DLD1 (cell line): ENCODE results near the gene FBXL16.

ENCODE experiments used
- in situ Hi-C: cut with HindIII; loops from 2 replicates; pipeline ENCODE4 v1.10.0; 2017; ENCODE audit warnings: low sequenced_read_pairs

Gene FBXL16

DNA sequence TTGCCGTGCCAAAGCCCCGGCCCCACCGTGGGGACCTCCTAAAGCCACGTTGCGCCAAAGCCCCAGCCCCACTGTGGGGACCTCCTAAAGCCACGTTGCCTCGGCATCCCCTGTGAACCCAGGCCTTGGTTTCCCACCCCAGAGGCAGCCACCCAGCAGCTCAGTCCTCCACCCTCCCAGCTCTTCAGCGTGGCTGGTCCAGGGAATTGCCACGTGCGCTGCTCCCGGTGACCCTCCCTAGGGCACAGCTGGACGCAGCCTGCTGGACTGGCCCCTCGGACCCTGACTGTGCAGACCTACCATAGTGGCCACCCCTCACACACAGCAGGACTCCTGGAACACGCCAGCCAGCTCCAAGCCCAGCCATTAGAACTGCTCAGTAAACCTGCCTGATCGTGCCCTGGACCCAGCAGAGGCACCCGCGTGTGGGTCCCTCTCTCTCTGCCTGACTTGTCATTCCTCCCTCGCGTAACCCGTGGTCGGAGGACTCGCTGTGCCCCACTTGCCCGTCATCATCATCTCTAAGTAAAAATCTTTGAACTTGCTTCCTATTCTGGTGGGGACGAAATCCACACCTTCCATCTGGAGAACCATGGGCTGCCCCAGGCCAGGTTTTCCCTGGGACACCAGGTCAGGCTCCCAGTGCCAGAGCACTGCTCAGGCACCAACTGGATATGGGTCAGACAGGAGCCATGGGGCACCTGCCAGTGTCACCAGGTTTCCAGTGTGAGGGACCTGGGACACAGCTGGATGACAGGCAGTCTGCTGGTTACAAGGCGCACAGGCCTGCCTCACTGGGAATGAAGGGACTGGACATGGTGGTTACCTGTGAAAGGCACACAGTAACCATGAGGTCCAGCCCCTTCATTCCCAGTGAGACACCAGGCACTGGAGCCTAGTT, 29.6 kb upstream of the FBXL16 start:
- in situ Hi-C loops: no loop called here

DNA sequence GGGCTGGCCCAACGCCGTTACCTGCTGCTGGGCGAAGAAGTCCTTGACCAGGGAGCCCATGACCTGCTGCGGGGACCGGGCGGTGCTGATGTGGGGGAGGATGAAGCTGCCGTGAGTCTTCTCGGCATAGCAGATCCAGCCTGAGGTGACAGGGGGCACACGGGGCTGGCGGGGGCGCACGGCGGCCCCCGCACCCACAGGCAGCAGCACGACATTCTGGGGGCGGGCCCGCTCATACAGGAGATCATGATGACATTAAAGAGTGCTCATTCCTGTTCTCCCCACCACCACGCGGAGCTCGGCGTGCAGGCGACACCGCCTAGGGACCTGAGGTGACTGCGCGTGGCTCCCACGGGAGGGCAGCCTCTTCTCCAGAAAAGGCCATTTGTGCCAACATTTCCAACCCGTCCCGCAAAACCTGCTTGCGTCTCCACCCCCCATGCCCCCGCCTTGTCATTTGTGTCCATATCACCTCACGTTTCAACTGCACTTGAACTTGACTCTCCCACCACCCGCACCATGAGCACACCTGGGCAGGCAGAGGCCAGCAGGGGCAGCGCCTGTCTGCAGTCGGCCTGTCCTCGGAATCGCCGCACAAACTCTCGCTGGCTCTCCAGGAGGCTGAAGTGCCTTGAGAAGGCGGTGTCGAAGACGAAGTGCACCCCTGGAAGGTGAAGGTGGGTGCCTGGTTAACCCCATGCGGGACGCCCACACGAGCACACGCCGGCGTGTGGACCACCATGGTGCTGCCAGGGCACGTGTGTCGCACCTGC, 28.8 kb upstream of the FBXL16 start:
- in situ Hi-C loops: no loop called here

DNA sequence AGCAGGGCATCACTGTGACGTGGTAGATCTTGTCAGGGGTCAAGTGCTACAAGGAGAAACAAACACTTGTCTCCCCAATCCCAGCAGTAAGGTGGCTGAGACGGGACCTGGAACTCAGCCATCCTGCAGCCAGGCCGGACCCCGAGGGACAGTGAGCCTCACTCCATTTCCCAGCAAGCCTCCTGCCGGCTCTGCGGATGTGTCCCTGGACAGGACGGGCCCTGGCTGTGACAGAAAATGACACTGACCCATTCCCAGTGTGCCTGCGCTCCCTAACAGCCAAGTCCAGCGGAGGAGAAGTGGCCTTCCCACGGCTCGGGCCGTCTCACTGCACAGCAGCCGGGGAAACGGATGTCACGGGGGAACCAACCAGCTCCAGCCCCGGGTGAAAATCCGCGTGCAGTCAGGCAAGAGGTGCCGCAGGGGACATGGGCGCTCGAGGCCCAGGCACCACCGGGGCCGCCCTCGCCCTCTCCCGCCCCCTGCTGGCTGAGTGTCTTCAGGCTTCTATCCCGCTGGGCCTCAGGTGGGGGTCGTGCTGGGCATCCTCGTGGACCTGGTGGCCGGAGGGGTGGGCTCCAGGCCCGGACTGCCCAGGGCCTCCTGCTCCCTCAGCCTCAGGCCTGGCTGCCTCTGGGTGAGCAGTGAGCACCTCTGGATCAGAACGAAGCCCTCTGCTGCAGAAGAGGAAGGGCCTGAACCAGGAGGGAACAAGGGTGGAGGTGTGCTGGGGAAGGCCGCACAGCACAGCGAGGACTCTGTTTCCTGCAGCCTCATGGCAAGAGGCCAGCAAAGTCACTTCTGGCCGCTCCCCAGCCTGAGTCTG, 28.0 kb upstream of the FBXL16 start:
- in situ Hi-C loops: no loop called here

DNA sequence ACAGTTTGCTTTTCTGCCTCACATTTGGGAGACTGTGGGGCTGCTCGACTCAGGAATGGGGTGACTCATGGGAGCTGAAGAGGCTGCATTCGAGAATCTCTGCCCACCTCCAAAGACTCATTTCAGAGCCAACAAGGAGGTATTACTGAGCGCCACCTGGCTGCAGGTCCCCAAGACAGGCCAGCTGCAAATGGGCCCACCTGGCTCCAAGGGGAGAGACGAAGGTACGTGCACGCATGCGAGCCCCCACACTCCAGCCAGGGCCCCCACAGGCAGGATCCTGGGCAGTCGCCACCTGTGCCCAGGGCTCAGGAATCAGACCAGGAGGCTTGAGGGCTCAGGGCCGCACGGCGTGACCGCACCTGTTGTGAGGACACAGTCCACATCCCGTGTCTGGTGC, 27.3 kb upstream of the FBXL16 start:
- in situ Hi-C loops: no loop called here

DNA sequence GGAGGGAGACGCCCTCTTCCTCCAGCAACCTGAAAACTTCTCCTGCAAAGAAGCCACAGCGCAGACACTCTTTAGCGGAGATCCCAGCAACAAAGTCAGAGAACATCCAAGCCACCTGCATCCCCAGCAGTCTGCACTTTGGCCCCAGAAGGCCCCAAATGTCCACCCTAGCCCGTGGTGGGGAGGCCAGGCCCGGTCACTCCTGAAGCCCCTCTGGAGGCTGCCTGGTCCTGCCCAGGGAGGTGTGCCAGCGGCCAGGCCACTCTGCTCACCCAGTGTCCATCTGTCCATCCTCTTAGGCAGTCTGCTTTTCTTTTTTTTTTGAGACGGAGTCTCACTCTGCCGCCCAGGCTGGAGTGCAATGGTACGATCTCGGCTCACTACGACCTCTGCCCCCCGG, 26.7 kb upstream of the FBXL16 start:
- in situ Hi-C loops: no loop called here

DNA sequence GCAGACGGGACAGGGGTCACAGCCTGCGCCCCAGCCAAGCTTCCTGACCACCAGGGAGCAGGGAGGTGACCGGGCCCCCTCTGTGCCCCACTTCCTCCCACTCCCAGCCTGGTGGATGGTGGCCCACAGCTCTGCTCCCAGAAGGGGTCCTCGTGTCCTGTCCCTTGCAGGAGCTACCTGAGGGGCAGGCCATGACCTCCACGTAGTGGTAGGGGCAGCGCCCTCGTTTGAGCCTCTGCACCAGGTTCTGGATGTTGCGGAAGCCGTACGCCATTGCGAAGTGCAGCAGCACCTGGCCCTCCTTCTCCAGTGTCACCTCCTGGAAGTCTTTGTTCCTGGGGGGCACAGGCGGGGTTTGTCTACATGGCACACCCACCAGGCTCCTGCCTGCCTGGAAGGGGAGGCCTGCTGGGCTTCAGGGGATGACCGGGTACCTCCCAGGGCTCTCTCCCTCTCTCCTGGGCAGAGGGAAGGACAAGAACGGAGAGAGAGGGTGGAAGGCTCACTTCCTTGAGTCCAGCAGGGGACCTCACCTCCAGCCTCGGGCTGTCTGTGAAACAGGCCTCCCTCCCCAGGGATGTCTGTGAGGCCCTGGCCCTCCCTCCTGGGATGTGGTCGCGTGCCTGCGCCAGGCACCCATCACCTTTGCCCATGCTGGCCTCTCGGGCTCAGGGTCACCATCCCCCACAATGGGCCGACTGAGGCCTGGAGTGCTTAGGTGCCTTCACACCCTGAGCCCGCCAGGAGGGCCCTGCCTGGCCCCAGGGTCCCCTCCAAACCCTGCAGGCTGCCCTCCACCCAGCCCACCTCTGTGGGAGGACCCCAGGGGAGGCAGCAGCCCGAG, 25.3 kb upstream of the FBXL16 start:
- in situ Hi-C loops: no loop called here

DNA sequence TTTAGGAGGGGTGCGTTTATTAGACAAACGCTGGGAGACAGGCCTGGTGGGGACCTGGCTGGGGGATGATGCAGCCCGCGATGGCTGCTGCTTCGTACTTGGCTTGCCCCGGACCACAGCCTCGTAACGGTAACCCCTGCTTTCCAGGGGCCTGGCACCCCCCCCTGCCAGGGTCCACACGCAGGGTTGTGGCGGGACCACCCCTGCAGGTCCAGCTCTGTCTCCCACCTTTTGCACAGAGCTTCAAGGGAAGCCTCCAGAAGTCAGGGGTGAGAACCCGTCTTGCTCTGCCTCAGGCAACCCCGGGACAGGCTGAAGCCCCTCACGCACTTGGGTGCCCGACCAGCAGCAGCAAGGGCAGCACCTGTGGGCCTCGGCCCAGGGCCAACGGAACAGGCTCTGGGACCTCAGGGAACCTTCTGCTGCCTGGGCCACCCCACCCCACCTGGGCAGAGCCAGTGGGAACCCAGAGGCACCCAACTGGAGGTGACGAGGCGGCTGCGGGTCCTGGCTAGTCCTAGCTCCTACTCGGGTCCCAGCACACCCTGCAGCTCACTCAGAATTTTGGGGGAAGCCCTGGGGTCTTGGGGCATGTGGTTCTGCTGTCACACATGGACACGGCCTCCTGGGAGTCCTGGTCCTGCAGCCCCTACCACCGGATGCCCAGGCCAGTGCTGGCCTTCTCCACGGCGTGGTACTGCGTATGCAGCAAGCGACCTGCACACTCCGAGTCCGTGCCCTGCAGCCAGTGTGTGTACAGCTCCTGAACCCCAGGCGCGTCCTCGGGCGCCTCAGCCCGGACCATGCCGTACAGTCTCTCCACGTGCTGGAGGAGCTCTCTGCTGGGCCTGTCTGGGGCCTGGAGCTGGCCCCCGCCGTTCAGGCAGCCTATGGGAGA, 24.4 kb upstream of the FBXL16 start:
- in situ Hi-C loops: no loop called here

DNA sequence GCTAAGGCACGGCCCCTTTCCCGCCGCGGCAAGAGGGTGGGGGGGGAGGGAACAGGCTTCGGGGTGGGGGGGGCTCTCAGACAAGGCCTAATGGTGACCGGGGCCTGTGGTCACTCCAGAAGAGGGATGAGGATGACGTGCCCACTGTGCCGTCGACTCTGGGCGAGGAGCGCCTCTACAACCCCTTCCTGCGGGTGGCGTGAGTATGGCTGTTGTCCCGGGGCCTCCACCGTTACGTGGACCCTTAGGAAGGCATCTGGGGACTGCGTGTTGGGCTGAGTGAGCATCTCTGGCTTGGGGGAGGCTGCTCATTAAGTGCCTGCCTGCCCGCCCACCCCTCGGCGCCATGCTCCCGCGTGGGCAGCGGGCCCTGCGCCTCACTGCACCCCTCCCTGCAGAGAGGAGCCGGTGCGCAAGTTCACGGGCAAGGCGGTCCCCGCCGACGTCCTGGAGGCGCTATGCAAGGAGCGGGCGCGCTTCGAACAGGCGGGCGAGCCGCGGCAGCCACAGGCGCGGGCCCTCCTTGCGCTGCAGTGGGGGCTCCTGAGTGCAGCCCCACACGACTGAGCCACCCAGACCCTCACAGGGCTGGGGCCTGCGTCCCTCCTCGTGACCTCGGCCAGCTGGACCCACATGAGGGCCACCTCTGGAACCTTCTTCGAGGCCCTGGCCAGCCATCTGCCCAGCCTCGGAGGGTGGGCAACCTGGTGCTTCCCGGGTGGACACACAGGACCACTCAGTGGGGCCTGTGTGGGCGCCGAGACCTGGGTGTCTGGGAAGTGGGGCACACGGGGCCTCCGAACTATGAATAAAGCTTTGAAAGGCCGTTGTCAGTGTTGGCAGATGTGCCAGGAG, 23.5 kb upstream of the FBXL16 start:
- in situ Hi-C loops: no loop called here

DNA sequence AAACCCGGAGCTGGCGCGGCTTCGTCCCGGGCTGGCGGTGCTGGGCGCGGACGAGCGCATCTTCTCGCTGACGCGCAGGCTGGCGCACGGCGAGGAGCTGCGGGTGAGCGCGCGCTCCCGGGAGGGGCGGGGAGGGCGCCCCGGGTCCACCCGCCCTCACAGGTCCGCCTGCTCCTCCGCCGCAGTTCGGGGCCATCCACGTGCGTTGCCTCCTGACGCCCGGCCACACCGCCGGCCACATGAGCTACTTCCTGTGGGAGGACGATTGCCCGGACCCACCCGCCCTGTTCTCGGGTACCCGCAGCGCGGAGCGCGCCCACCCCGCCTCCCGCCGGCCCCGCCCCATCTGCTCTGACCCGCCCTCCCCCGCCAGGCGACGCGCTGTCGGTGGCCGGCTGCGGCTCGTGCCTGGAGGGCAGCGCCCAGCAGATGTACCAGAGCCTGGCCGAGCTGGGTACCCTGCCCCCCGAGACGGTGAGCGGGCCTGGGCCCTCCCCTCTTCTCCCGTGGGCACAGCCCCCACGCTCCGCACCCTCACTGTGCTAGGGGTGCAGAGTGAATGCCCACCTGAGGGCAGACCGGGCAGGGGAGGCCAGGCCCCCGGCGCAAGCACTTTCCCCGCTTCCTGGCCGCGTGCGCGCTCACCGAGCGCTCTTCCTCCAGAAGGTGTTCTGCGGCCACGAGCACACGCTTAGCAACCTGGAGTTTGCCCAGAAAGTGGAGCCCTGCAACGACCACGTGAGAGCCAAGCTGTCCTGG, 22.7 kb upstream of the FBXL16 start:
- in situ Hi-C loops: no loop called here

DNA sequence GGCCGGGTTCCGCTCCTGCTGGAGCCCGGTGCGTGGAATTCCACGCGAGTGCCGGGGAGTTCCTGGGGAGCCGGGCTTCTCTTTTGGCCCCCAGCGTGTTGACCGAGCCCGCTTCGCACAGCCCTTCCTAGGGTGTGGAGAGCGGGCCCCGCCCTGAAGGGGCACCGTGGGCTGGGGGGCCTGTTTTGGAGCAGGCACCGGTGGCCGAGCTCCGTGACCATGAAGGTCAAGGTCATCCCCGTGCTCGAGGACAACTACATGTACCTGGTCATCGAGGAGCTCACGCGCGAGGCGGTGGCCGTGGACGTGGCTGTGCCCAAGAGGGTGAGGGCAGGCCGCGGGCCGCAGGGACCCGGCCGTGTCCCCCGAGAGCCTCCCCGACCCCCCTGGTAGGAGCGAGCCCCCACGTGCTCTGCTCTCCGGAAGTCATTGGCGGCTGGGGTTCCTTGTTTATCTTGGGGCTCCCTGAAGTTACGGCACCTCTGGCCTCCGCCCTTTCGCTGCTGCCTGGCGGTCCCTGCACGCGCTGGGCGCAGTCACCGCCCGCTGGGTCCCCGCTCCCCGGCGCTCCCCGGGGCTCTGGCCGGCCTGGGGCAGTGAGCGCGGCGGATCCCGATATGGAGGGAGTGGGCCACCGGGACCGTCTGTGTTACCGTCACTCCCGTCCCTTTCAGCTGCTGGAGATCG, 21.8 kb upstream of the FBXL16 start:
- in situ Hi-C loops: no loop called here

DNA sequence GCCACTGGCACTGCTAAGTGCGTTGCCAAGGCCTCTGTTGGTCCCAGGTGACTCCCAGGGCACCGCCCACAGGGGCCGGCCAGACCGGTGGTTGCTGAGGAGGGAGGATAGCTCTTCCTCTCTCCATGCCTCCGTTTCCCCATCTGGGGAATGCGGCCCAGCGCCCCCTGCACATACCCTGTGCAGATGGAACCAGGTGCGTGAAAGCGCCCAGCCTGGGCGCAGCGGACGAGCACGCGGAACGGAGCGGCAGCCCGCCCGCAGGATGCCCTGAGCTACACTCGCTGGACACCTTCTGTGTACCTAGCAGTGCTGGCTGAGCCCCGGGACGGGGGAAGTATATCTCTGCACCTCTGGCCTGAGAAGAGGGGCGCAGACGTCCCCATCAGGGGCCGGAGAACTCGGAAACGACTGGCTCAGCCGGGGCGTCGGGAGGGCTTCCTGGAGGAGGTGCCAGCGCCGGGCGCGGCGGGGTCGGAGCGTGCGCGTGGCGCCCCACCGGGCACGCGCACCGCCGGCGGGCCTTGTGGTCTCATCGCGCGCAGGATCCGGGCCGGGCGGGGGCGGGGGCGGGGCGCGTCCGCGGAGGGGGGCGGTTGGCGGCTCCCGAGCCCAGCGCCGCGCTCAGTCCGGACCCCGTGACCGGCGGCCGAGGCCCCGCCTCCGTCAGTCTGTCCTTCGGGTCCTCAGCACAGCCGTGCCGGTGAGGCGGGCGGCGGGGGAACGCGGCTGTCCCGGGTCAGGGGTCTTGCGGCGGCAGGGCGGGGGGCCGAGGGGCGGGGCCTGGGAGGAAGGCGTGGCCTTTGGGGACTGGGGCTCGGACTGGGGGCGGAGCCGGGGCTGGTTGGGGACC, 21.1 kb upstream of the FBXL16 start, which contains the start of the genes CCDC78 and HAGHL:
CCDC78 (minus strand) TSS at position 6 of the 853 bp plus-strand sequence. CDS start 76 bp downstream, outside the sequence.
HAGHL (plus strand) TSS at position 669 of the 853 bp plus-strand sequence. CDS start 404 bp downstream, outside the sequence.
- in situ Hi-C loops: no loop called here

DNA sequence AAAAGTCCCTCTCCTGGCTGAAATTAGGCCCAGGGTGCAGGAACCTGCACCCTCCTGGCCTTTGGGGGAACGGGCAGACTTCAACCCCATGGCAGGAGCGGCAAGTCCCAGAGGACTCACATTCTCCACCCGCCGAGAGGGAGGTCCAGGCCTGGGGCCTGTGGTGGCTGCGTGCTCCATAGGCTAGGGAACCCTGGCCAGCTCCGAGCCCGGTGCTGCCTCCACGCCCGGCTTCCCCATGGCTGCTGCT, 20.5 kb upstream of the FBXL16 start:
- in situ Hi-C loops: no loop called here

DNA sequence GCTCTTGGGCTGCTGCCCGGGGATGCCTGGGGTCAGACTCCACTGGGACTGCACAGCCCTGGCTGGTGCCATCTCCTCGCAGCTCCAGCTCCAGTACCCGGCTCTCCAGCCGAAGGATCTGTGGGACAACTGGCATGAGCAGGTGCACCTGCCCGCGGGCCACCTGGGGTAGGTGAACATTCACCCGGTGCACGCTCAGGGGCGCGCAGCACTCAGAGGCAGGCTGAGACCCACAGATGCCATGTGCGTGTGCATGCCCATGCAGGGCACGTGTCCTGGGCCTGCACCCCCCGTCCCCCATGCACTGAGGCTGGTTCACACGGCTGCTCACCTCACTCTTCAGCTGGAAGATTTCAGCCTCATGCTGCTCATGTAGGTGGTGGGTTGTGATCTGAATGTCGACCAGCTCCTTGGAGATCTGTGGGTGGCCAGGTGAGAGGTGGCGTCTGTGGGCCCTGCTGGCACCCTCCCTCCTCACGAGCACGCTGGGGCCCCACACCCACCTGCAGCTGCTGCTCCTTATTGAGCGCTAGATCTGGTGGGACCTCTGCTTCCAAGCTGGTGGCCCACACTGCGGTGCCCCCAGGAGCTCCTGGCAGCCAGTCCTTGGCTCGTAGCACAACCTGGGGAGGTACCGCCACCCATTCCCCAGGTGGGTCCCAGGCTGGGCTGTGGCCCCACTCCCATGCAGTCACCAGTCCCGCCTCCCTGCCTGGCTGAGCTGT, 20.0 kb upstream of the FBXL16 start:
- in situ Hi-C loops: no loop called here

DNA sequence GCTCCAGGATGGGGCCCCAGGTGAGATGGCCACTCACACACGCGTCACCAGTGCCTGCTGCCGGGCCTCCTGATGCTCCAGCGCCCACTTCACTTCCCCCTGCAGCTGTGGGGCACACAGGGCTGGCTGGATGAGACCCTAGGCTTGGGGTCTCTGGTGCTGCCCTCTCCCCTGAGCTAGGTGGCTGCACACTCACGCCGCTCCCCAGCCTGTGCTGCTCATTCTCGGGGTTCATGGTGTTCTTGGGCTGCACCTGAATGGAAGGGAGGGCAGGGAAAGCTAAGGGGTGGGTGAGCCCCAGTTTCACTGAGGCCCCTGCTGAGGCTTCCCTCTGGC, 19.4 kb upstream of the FBXL16 start:
- in situ Hi-C loops: no loop called here

DNA sequence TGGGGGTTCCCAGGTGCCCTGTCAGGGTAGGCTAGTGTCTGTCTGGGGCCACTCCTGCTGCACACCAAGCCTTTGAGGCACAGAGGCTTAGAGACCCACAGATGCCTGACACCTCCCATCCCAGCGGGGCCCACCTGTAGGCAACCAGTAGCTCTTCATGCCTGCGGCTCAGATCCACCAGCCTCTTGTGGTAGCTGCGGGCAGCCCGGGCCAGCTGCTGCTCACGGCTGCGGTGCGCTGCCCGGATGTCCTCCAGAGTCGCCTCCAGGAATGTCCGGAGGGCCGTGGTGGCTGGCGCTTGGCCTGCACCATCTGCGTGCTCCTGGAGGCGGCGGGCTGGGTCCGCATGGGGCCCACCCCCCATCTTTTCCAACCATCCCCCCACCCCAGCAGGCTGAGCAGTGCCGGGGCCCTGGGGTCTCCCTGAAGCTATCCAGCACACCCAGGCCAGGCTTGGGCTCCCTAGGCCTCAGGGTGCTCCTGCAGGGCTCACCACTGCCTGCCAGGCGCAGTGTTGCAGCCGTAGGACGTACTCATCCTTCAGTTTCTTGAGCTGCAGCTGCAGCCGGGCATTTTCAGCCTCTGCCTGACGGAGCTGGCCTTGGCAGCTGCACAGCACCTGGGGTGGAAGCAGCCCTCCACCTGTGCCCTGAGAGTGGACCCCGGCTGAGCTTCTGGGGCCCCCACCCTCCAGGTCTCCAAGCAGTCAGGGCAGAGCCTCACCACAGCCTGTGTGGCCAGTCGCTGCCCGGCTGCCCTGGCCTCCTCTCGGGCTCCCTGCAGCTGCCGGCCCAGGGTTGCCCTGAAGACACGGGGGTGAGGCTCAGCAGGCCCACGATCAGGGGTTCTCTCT, 18.8 kb upstream of the FBXL16 start:
- in situ Hi-C loops: no loop called here
